H1 (cell line): ENCODE data around the gene GALNT15. TPM values are rescaled to one million over a fixed set of nuclear protein-coding genes. Genes with fewer than 3 reads are reported as not detected.

ENCODE experiments used
- CHD1 ChIP-seq: IDR thresholded peaks from 2 replicates; pipeline ENCODE4 v1.6.1; 2012; ENCODE audit warnings: low read depth, low read length, improper control_type of control experiment
- GABPA ChIP-seq: IDR thresholded peaks from 2 replicates; pipeline ENCODE4 v1.6.1; 2011; ENCODE audit warnings: mild to moderate bottlenecking, low read length, moderate library complexity, borderline replicate concordance; ENCODE audit not compliant: insufficient read depth
- HDAC2 ChIP-seq, 2 experiments: fragments of 300-600 bp in 1 of 2; sonication (generic) in 1 of 2; IDR thresholded peaks; 2 replicates each; pipeline ENCODE4 v1.6.1; 2011 to 2012; ENCODE audit warnings: low read depth in 2 of 2, low read length in 2 of 2, mild to moderate bottlenecking in 2 of 2, moderate library complexity in 2 of 2, borderline replicate concordance in 1 of 2, inconsistent platforms in 1 of 2
- JUND ChIP-seq: IDR thresholded peaks from 2 replicates; pipeline ENCODE4 v1.6.1; 2011; ENCODE audit warnings: mild to moderate bottlenecking, improper control_type of control experiment, low read length
- MAFK ChIP-seq: IDR thresholded peaks from 2 replicates; pipeline ENCODE4 v1.6.1; 2012; ENCODE audit warnings: low read depth, mild to moderate bottlenecking, improper control_type of control experiment, low read length
- RBBP5 ChIP-seq: IDR thresholded peaks from 2 replicates; pipeline ENCODE4 v1.7.1; 2012; ENCODE audit warnings: low read depth, mild to moderate bottlenecking, inconsistent platforms, low read length, moderate library complexity, borderline replicate concordance
- SRF ChIP-seq: IDR thresholded peaks from 2 replicates; pipeline ENCODE4 v1.6.1; 2011; ENCODE audit warnings: mild to moderate bottlenecking, low read depth, low read length, moderate library complexity
- SUZ12 ChIP-seq: fragments of 200-600 bp; sonication (generic); IDR thresholded peaks from 2 replicates; pipeline ENCODE4 v1.6.1; 2012; ENCODE audit warnings: mild to moderate bottlenecking, inconsistent platforms, low read length, moderate library complexity, mixed read lengths
- TBP ChIP-seq: IDR thresholded peaks from 2 replicates; pipeline ENCODE4 v1.6.1; 2011; ENCODE audit warnings: low read depth, low read length, improper control_type of control experiment
- TCF12 ChIP-seq: IDR thresholded peaks from 2 replicates; pipeline ENCODE4 v1.6.1; 2011; ENCODE audit warnings: low read depth, mild to moderate bottlenecking, low read length
- polyA plus RNA-seq, 7 experiments: library from polyadenylated mRNA; depleted of rRNA in 3 of 7; stranded (reverse) in 5 of 7; unstranded in 2 of 7; fragments of >200 nt in 5 of 7; fragments of 200-250 nt in 2 of 7; gene quantifications; 1 replicate in 5 of 7; 2 replicates in 1 of 7; 4 replicates in 1 of 7; pipeline versions ENCODE4 v1.2.1 to v1.2.3, GENCODE V29; 2011 to 2013; ENCODE audit warnings: missing spikeins in 2 of 7, mixed read lengths in 2 of 7
- total RNA-seq: library from RNA; stranded (reverse); fragmentation: NEBNext Ultra II Directional; extraction: Animal tissue kit (Norgen Biotek cat#: 25700); gene quantifications from 2 replicates; pipeline ENCODE4 v1.2.1, GENCODE V29; 2021

Gene GALNT15
- total and polyA plus RNA-seq, 2 of the 8 experiments (the other 6 are each of a cell fraction or from before 2014, with no cell fraction given), result 0.02 TPM; not detected in 1

GRCh38 chr3:16204751-16205150 is 30.3 kb downstream of the GALNT15 start (continued):
- TF ChIP-seq HDAC2 (IDR thresholded peaks at IDR 0.05; ENCODE audit: borderline replicate concordance in 1 of 2, low read depth in 2 of 2, low read length in 2 of 2), result no peak
- no peak for TF ChIP-seq TCF12
- TF ChIP-seq MAFK, result no peak
- TF ChIP-seq SUZ12, result no peak
- TF ChIP-seq TBP, result no peak
- no peak for TF ChIP-seq SRF
- TF ChIP-seq JUND, result no peak
- TF ChIP-seq GABPA, result no peak
- no peak for TF ChIP-seq CHD1
- no peak for TF ChIP-seq RBBP5
